SK-N-MC (cell line): ENCODE results near the gene KRT36.

Experiments used
- DNase-seq: peaks from one replicate; pipeline ENCODE4 v3.0.0-alpha.2; 2011; ENCODE audit warnings: low read depth, low spot score
- H3K27ac ChIP-seq: fragments of 200-600 bp; sonication (generic); 2 replicates; pipeline ENCODE4 v1.5.1; 2016; ENCODE audit warnings: mixed run types
- H3K36me3 ChIP-seq: fragments of 200-600 bp; sonication (generic); 2 replicates; pipeline ENCODE4 v1.6.1; 2017; ENCODE audit warnings: antibody characterized with exemption, low read length, mixed read lengths; ENCODE audit not compliant: insufficient read depth
- H3K4me3 ChIP-seq: fragments of 200-600 bp; sonication (generic); 2 replicates; pipeline ENCODE4 v1.5.1; 2016
- H3K9ac ChIP-seq: fragments of 200-600 bp; sonication (generic); 2 replicates; pipeline ENCODE4 v1.8.0; 2017; ENCODE audit warnings: mixed run types, mixed read lengths; ENCODE audit not compliant: insufficient read length
- H3K9me3 ChIP-seq: fragments of 200-600 bp; sonication (generic); 2 replicates; pipeline ENCODE4 v1.6.1; 2017; ENCODE audit warnings: low read depth, mild to moderate bottlenecking, antibody characterized with exemption, low read length, moderate library complexity, mixed read lengths
- EZH2 ChIP-seq: fragments of 200-600 bp; sonication (generic); IDR thresholded peaks from one replicate; pipeline ENCODE4 v1.6.1; 2017; ENCODE audit warnings: antibody characterized with exemption
- FOXP2 ChIP-seq: optimal IDR thresholded peaks from 2 replicates; pipeline ENCODE3; 2011; ENCODE audit warnings: mild to moderate bottlenecking, moderate library complexity; ENCODE audit not compliant: insufficient read depth; ENCODE audit errors: extremely low read length, control extremely low read depth
- POLR2AphosphoS5 ChIP-seq: IDR thresholded peaks from 2 replicates; pipeline ENCODE4 v1.6.1; 2012; ENCODE audit warnings: mild to moderate bottlenecking, low read depth, low read length, borderline replicate concordance

KRT36 gene

DNA sequence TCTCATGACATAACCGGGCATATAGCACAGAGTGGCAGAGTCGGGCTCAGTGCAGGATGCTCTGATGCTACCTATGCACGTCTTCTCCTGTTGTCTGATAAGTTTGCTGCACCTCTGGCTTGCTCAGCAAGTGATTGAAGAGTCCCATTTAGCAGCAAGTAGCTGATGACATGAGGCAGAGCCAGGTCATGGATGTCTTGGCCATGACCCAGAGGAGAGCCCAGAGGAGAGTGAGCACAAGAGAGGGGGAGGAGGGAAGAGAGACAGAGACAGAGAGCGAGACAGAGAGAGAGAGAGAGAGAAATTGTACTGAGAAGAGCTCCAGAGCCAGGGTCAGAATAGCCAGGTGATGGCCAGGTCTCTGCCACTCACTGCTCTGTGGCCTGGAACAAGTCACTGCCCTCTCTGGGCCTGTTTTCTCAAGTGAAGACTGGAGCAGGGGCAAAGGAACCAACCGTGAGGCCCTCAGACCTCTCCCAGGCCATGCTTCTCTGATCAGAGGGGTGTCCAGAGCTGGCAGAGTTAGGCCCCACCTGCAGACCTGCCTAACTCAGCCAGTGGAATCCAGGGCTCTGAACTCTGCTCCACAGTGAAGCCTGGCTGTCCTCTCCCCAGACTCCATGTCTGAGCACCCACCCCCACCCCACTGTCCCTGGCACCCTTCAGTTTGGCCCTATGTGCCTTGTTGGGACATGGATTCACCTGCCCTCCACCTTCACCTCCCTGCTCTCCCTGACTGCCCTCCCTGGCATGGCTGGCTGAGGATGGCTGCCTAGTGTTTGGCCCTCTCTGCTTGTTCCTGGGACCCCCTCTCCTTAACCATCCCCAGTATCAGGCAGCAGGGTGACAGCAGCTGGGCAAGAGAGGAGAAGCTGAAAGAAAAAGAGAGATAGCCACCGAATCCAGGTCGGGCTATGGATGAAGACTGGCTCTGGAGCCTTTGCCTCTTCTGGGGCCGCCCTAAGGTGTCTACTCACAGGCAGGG lies 4.5 kb downstream of the KRT36 start:
- Histone ChIP-seq H3K9me3 (no peaks in the 10 kb centered on the region), H3K4me3 (no peak overlapping the region), H3K9ac (no peak overlapping the region), H3K27ac (no peak overlapping the region), H3K36me3 (no peaks in the 10 kb centered on the region)
- TF ChIP-seq FOXP2 (no peak), POLR2AphosphoS5 (no peak), EZH2 (no peak)
- DNase-seq = no peak

DNA sequence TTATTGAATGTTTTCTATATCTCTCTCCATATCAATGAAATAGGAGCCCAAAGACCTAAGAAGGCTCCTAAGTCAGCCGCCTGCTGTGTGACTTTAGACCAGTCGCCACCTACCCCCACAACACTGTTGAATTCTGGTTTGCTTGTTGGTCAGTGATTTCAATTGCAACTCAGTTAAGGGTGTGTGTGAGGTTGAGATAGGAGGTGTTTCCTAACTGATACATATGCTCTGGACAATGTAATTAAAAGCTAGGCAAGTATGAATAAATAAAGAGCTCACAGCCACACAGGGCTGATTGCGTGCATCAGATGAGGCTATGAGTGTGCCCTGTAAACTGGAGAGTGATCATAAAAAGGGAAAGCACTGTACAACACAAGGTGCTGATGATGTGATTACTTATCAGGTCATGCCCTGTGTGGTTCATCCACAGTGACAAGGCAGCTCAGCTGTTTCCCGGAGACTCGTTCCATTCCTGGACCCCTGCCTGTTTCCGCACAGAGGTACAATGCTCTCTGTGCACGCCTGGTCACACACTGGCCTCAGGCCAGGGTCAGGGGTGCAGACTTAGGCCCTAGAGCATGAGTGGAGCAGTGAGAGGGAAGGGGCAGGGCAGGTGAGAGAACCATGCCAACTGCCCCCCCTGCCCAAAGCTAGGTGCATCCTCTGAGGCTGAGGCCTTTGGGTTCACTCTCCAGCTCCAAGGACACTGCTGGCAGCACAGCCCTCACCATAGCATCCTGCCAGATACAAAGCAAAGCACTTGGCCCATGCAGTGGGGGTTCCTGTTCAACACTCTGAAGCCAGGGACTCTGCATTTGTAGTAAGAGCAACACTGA lies 5.5 kb downstream of the KRT36 start:
- no peak for TF ChIP-seq POLR2AphosphoS5
- TF ChIP-seq FOXP2 = no peak
- no peak for TF ChIP-seq EZH2
- H3K4me3 ChIP-seq = no peak overlapping the region
- no peak overlapping the region for H3K9ac ChIP-seq
- no peaks in the 10 kb centered on the region for H3K9me3 ChIP-seq
- no peak for DNase-seq
- no peaks in the 10 kb centered on the region for H3K36me3 ChIP-seq
- H3K27ac ChIP-seq = no peak overlapping the region

DNA sequence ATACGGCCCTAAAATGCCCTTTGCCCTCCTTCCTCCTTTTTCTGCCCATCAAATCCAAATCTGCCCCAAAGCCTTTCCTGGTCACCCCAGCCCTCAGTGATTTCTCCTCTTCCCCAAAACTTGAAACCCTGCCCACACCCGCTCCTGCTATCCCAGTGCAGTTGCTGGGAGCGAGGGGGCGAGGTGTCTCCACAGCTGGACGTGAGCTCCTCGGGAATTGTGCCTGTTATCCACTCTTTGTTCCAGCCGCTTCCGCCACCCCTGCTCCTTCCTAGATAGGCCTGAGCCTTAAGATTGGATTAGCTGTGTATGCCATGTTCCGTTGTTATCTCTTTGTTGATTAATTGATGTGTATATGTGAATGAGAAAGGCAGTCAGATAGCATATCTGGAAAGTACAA lies 6.2 kb downstream of the KRT36 start:
- Histone ChIP-seq H3K9me3 (no peaks in the 10 kb centered on the region), H3K36me3 (no peaks in the 10 kb centered on the region), H3K27ac (no peak overlapping the region), H3K4me3 (no peak overlapping the region), H3K9ac (no peak overlapping the region)
- DNase-seq = no peak
- TF ChIP-seq EZH2 (no peak), POLR2AphosphoS5 (no peak), FOXP2 (no peak)

DNA sequence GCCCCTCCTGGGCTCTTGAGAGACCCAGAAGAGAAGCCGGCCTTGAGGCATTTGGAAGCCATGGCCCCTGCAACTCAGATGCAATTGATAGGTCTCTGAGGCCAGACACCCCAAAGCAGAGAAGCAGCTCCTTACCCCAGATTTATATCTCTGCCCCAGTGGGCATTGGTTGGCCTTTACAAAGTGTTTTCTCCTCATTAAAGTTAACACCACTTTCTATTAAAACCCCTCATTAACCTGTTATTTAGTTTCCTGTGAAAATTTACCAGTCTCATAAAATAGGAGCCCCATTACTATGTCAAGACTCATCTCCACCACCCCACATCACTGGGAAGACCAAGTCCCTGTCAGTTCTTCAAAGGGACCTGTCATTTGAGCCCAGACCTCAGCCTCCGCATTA lies 8.7 kb downstream of the KRT36 start, which contains the start of gene KRT35:
TSS of gene KRT35 (minus strand) at position 116 of the 400 bp plus-strand sequence. CDS start at position 62, 54 bp downstream.
- Histone ChIP-seq H3K9ac (no peak within 1 kb of the TSS), H3K36me3 (no peaks in the 10 kb centered on the region), H3K27ac (no peak within 1 kb of the TSS), H3K4me3 (no peak within 1 kb of the TSS), H3K9me3 (no peaks in the 10 kb centered on the region)
- TF ChIP-seq FOXP2 = no peak
- no peak for TF ChIP-seq EZH2
- TF ChIP-seq POLR2AphosphoS5 = no peak
- no peak for DNase-seq

DNA sequence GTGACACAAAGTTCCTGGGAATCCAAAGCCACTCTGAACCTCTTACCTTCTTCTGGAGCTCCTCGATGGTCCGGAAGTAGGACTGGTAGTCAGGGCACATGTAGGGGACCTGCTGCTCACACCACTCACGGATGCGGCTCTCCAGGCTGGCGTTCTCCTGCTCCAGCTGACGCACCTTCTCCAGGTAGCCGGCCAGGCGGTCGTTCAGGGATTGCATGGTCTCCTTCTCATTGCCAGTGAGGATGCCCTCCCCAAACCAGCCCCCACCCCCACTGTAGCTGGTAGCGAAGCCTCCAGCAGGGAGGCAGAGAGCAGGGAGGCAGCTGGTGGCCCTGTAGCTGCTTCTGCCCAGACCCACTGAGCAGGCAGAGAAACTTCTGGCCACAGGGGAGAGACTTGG lies 9.1 kb downstream of the KRT36 start:
- Histone ChIP-seq H3K9me3 (no peaks in the 10 kb centered on the region), H3K4me3 (no peak overlapping the region), H3K36me3 (no peaks in the 10 kb centered on the region), H3K27ac (no peak overlapping the region), H3K9ac (no peak overlapping the region)
- TF ChIP-seq POLR2AphosphoS5 (no peak), EZH2 (no peak), FOXP2 (no peak)
- no peak for DNase-seq

DNA sequence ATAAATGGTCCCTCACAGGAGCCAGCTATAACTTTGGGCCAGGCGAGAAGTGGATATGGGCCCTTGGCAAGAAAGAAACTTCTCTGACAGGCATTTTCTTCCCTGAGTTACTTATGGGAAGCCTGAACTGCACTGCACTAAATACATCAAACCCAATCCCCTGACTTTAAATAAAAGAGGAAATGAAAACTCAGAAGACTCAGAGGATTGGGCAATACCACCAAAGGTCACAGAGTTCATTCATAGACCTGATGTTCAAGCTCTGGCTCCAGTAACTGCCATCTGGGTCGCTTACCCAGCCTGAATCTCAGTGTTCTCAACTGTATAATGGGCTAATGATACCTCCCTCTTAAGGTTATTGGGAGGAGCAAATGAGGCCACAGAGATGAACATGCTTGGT lies 9.6 kb downstream of the KRT36 start:
- DNase-seq = no peak
- TF ChIP-seq POLR2AphosphoS5 = no peak
- no peak for TF ChIP-seq EZH2
- no peak for TF ChIP-seq FOXP2
- Histone ChIP-seq H3K9me3 (no peaks in the 10 kb centered on the region), H3K4me3 (no peak overlapping the region), H3K36me3 (no peaks in the 10 kb centered on the region), H3K9ac (no peak overlapping the region), H3K27ac (no peak overlapping the region)

DNA sequence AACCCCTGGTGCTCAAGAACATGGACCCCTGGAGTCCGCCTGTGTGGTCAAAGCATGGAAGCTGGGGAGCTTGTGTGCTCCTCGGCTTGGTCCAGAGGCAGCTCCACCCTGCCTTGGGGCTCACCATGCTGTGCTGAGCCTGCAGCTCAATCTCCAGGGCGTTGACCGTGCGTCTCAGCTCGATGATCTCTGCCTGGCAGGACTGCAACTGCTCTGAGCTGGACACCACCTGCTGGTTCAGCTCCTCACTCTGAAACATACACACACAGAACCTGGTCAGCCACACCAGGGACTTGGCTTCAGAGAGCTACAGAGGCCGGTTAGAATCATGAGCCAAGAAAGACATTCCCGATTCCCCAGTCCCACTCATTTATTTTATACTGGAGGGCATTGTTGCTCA lies 11.5 kb downstream of the KRT36 start:
- Histone ChIP-seq H3K4me3 (no peak overlapping the region), H3K9me3 (no peaks in the 10 kb centered on the region)
- TF ChIP-seq FOXP2 (no peak), EZH2 (no peak), POLR2AphosphoS5 (no peak)

More for the DNA sequence above, 11.5 kb downstream of the KRT36 start:
- DNase-seq = no peak
- no peak overlapping the region for H3K9ac ChIP-seq
- H3K27ac ChIP-seq = no peak overlapping the region
- H3K36me3 ChIP-seq = no peaks in the 10 kb centered on the region
